SK-N-SH (cell line): ENCODE data around the gene HIBADH. TPM values are rescaled to one million over a fixed set of nuclear protein-coding genes. Genes with fewer than 3 reads are reported as not detected.

ENCODE experiments used
- CTCF ChIA-PET: fragments of 300-600, 350-600 bp; formaldehyde crosslinking; extraction: SDS; loops from one replicate; lab custom pipeline; 2021; lab: Yijun Ruan, JAX
- POLR2A ChIA-PET: fragments of 350-600 bp; sonication (Branson Sonifier 250); formaldehyde crosslinking; extraction: SDS; loops from one replicate; lab custom pipeline; 2020; ENCODE audit warnings: antibody characterized with exemption, inconsistent platforms; lab: Yijun Ruan, JAX
- DNase-seq: peaks from one replicate; pipeline ENCODE4 v3.0.0; 2012
- H2AFZ ChIP-seq: fragments of 200-600 bp; sonication (generic); 2 replicates; pipeline ENCODE4 v1.8.1; 2016; ENCODE audit warnings: antibody characterized with exemption, mild to moderate bottlenecking, low read depth
- H3F3A ChIP-seq: fragments of 200-600 bp; sonication (generic); replicated peaks from 2 replicates; pipeline ENCODE3; 2016; ENCODE audit warnings: antibody characterized with exemption, mild to moderate bottlenecking; ENCODE audit not compliant: insufficient read depth
- H3K27ac ChIP-seq, 2 experiments: fragments of 200-500 bp in 1 of 2; fragments of 200-600 bp in 1 of 2; sonication (Bioruptor generic) in 1 of 2; sonication (generic), shearing (Covaris generic) in 1 of 2; 2 replicates each; pipeline versions ENCODE4 v1.5.1 to v1.6.1; 2014 to 2016; ENCODE audit warnings: low read depth in 2 of 2, inconsistent platforms in 1 of 2, low read length in 1 of 2, mild to moderate bottlenecking in 1 of 2, mixed read lengths in 1 of 2
- H3K27me3 ChIP-seq: fragments of 200-600 bp; sonication (generic), shearing (Covaris generic); 2 replicates; pipeline ENCODE4 v1.6.1; 2016; ENCODE audit warnings: mixed run types; ENCODE audit not compliant: insufficient read depth
- H3K36me3 ChIP-seq, 2 experiments: fragments of 200-500 bp in 1 of 2; fragments of 200-600 bp in 1 of 2; sonication (Bioruptor generic) in 1 of 2; sonication (generic) in 1 of 2; replicated peaks in 1 of 2; 2 replicates each; pipeline versions ENCODE3 to v1.5.1; 2014 to 2016; ENCODE audit warnings: low read length in 1 of 2, mild to moderate bottlenecking in 1 of 2; ENCODE audit not compliant: insufficient read depth in 2 of 2, control insufficient read depth in 1 of 2
- H3K4me1 ChIP-seq, 2 experiments: fragments of 200-500 bp in 1 of 2; fragments of 200-600 bp in 1 of 2; sonication (Bioruptor generic) in 1 of 2; sonication (generic), shearing (Covaris generic) in 1 of 2; 2 replicates each; pipeline versions ENCODE4 v1.5.1 to v1.6.1; 2014 to 2016; ENCODE audit warnings: low read depth in 1 of 2, low read length in 1 of 2, mixed run types in 1 of 2; ENCODE audit not compliant: insufficient read depth in 2 of 2, control insufficient read depth in 1 of 2
- H3K4me2 ChIP-seq: fragments of 200-600 bp; sonication (generic), shearing (Covaris generic); 2 replicates; pipeline ENCODE4 v1.6.1; 2017; ENCODE audit warnings: mixed run types
- H3K4me3 ChIP-seq, 2 experiments: fragments of 200-500 bp in 1 of 2; fragments of 200-600 bp in 1 of 2; sonication (Bioruptor generic) in 1 of 2; sonication (generic), shearing (Covaris generic) in 1 of 2; 2 replicates each; pipeline versions ENCODE4 v1.5.1 to v1.8.1; 2014 to 2016; ENCODE audit warnings: low read depth in 2 of 2, inconsistent platforms in 1 of 2, low read length in 1 of 2, mild to moderate bottlenecking in 1 of 2, mixed read lengths in 1 of 2, moderate library complexity in 1 of 2
- H3K79me2 ChIP-seq: fragments of 200-600 bp; sonication (generic); 2 replicates; pipeline ENCODE4 v1.8.1; 2017; ENCODE audit warnings: mild to moderate bottlenecking; ENCODE audit not compliant: insufficient read depth
- H3K9ac ChIP-seq: fragments of 200-600 bp; sonication (generic); 2 replicates; pipeline ENCODE4 v1.6.1; 2017; ENCODE audit warnings: mixed run types
- H3K9me2 ChIP-seq: fragments of 200-600 bp; sonication (generic); 2 replicates; pipeline ENCODE4 v1.6.1; 2017; ENCODE audit warnings: mixed run types
- H3K9me3 ChIP-seq: fragments of 200-600 bp; sonication (generic); 2 replicates; pipeline ENCODE4 v1.6.1; 2017; ENCODE audit warnings: mixed run types, mild to moderate bottlenecking, moderate library complexity
- H4K20me1 ChIP-seq: fragments of 200-600 bp; sonication (generic); 2 replicates; pipeline ENCODE4 v1.6.1; 2017; ENCODE audit warnings: mild to moderate bottlenecking, mixed run types; ENCODE audit not compliant: insufficient read depth
- CTCF ChIP-seq: fragments of 200-600 bp; sonication (generic); IDR thresholded peaks from 2 replicates; pipeline ENCODE4 v1.6.1; 2017; ENCODE audit warnings: antibody characterized with exemption, mild to moderate bottlenecking, moderate library complexity
- ELF1 ChIP-seq: IDR thresholded peaks from 2 replicates; pipeline ENCODE4 v1.4.0; 2012
- EZH2phosphoT487 ChIP-seq: fragments of 200-600 bp; sonication (generic); IDR thresholded peaks from 2 replicates; pipeline ENCODE4 v1.6.1; 2017; ENCODE audit warnings: low read depth, mixed run types, mild to moderate bottlenecking, antibody characterized with exemption, moderate library complexity, borderline replicate concordance
- FOSL2 ChIP-seq: IDR thresholded peaks from 2 replicates; pipeline ENCODE4 v1.4.0; 2012; ENCODE audit warnings: low read depth, mild to moderate bottlenecking, moderate library complexity, borderline replicate concordance
- FOXM1 ChIP-seq: IDR thresholded peaks from 2 replicates; pipeline ENCODE4 v1.4.0; 2012; ENCODE audit warnings: low read depth, mild to moderate bottlenecking
- GABPA ChIP-seq: IDR thresholded peaks from 2 replicates; pipeline ENCODE4 v1.4.0; 2012; ENCODE audit warnings: low read depth, mild to moderate bottlenecking
- IRF3 ChIP-seq: fragments of 150-350 bp; IDR thresholded peaks from 2 replicates; pipeline ENCODE4 v1.6.1; 2016; ENCODE audit warnings: mild to moderate bottlenecking, low read depth, low read length
- MAX ChIP-seq: IDR thresholded peaks from 2 replicates; pipeline ENCODE4 v1.4.0; 2012; ENCODE audit warnings: low read depth
- MEF2A ChIP-seq: IDR thresholded peaks from 2 replicates; pipeline ENCODE4 v1.4.0; 2012; ENCODE audit warnings: low read depth, borderline replicate concordance
- NFIC ChIP-seq: IDR thresholded peaks from 2 replicates; pipeline ENCODE4 v1.4.0; 2012; ENCODE audit warnings: borderline replicate concordance
- NRF1 ChIP-seq: IDR thresholded peaks from 2 replicates; pipeline ENCODE4 v1.6.1; 2012; ENCODE audit warnings: low read depth, mild to moderate bottlenecking, low read length
- POLR2AphosphoS5 ChIP-seq: IDR thresholded peaks from 2 replicates; pipeline ENCODE4 v1.6.1; 2012; ENCODE audit warnings: low read depth, low read length
- REST ChIP-seq: IDR thresholded peaks from 2 replicates; pipeline ENCODE4 v1.6.1; 2012; ENCODE audit warnings: mild to moderate bottlenecking, low read depth, low read length, moderate library complexity
- RFX5 ChIP-seq: IDR thresholded peaks from 2 replicates; pipeline ENCODE4 v1.6.1; 2012; ENCODE audit warnings: mild to moderate bottlenecking, improper control_type of control experiment, low read length
- RXRA ChIP-seq: IDR thresholded peaks from 2 replicates; pipeline ENCODE4 v1.4.0; 2012; ENCODE audit warnings: low read depth, mild to moderate bottlenecking, borderline replicate concordance
- TAF1 ChIP-seq: IDR thresholded peaks from 2 replicates; pipeline ENCODE4 v1.6.1; 2012; ENCODE audit warnings: low read depth, mild to moderate bottlenecking, low read length, moderate library complexity, borderline replicate concordance
- TEAD4 ChIP-seq: IDR thresholded peaks from 2 replicates; pipeline ENCODE4 v1.4.0; 2012; ENCODE audit warnings: mild to moderate bottlenecking, borderline replicate concordance; ENCODE audit not compliant: insufficient read depth
- USF1 ChIP-seq: IDR thresholded peaks from 2 replicates; pipeline ENCODE4 v1.4.0; 2012; ENCODE audit warnings: low read depth, borderline replicate concordance
- YY1 ChIP-seq: IDR thresholded peaks from 2 replicates; pipeline ENCODE4 v1.4.0; 2012; ENCODE audit warnings: low read depth, mild to moderate bottlenecking
- ZBTB33 ChIP-seq: IDR thresholded peaks from 2 replicates; pipeline ENCODE4 v1.4.0; 2012; ENCODE audit warnings: low read depth, borderline replicate concordance
- WGBS: methylation state at CpG from one replicate; pipeline ENCODE4 v1.1.6; 2017; ENCODE audit warnings: low lambda C conversion rate; 5-methylcytosine and 5-hydroxymethylcytosine counted together
- polyA plus RNA-seq, 3 experiments: library from polyadenylated mRNA; depleted of rRNA; stranded (reverse); fragments of >200 nt; gene quantifications; 2 replicates each; pipeline ENCODE4 v1.2.3, GENCODE V29; 2012

Gene HIBADH
- polyA plus RNA-seq, 1 of the 3 experiments (the other 2 are of a cell fraction), result 71.8 TPM

GRCh38 chr7:27590416-27590815, 72.3 kb downstream of the HIBADH start:
- WGBS, result 17% methylated on average over 1 of the region's 1 CpG
- Histone ChIP-seq H2AFZ (no peak overlapping the region), H3K4me1 (peaks cover 0 to 9% of the 10 kb centered on the region in 2 experiments; a peak in 2 of 4 replicates), H3K79me2 (no peaks in the 10 kb centered on the region), H3K27ac (no peak overlapping the region), H4K20me1 (no peaks in the 10 kb centered on the region), H3K9ac (no peak overlapping the region), H3K36me3 (peaks cover 3 to 20% of the 10 kb centered on the region in 2 experiments), H3K27me3 (no peaks in the 10 kb centered on the region), H3F3A (peaks cover 9% of the 10 kb centered on the region), H3K9me2 (no peaks in the 10 kb centered on the region), H3K9me3 (no peaks in the 10 kb centered on the region), H3K4me2 (no peak overlapping the region), H3K4me3 (no peak overlapping the region)
- POLR2A ChIA-PET, result interaction anchor here (0.9 kb wide), 1 partner anchor 339 kb away, joined by 6 read pairs; no protein-coding TSS in a partner anchor
- CTCF ChIA-PET, result interaction anchor here (4.0 kb wide), 1 partner anchor 15 kb away, joined by 13 read pairs; no protein-coding TSS in a partner anchor
- no peak for DNase-seq
- TF ChIP-seq MEF2A (no peak), YY1 (no peak), MAX (no peak), NFIC (no peak), NRF1 (no peak), USF1 (no peak), FOXM1 (no peak), EZH2phosphoT487 (no peak), TAF1 (no peak), GABPA (no peak), FOSL2 (no peak), CTCF (no peak), ZBTB33 (no peak), POLR2AphosphoS5 (no peak), ELF1 (no peak), REST (no peak), TEAD4 (no peak), IRF3 (no peak), RXRA (no peak), RFX5 (no peak)
